ENCODE measurements around the gene ARHGAP29. TPM values are rescaled to one million over a fixed set of nuclear protein-coding genes. Genes with fewer than 3 reads are reported as not detected.
A peak's percentile ranks its signal among the peaks of the same experiment; 100 is the strongest.

Gene ARHGAP29
- total RNA-seq, 1 donor from 2014 or later: 19.9 TPM

GRCh38 chr1:94209982-94210381, 27.4 kb downstream of the ARHGAP29 start:
- Mint-ChIP-seq H3K4me1 (ENCODE audit: low read depth, unreplicated experiment) (peaks cover 5% of the 10 kb centered on the region), H3K4me3 (ENCODE audit: unreplicated experiment) (no peak overlapping the region), H3K36me3 (ENCODE audit: low read depth, unreplicated experiment) (no peaks in the 10 kb centered on the region), H3K27ac (ENCODE audit: unreplicated experiment) (no peak overlapping the region), H3K27me3 (ENCODE audit: low read depth, unreplicated experiment) (no peaks in the 10 kb centered on the region), H3K9me3 (ENCODE audit: unreplicated experiment) (peaks cover 3% of the 10 kb centered on the region)
- peaks cover 8% of the 10 kb centered on the region for H4K20me1 ChIP-seq (ENCODE audit: insufficient read depth, low read length)
- peaks cover 57% of the 10 kb centered on the region for H3K79me2 ChIP-seq (ENCODE audit: insufficient read depth, low read length)
- no peaks in the 10 kb centered on the region for H3K27me3 ChIP-seq (ENCODE audit: insufficient read depth, low read length)
- DNase-seq (ENCODE audit: low read depth): no peak
- no peak overlapping the region for H2AFZ ChIP-seq (ENCODE audit: low read depth, low read length)
- FAIRE-seq: no peak
- H3K9ac ChIP-seq (ENCODE audit: low read length): no peak overlapping the region
- H3K9me3 ChIP-seq (ENCODE audit: insufficient read depth, low read depth, low read length): no peaks in the 10 kb centered on the region
- peaks cover 4% of the 10 kb centered on the region for H3K4me1 ChIP-seq (ENCODE audit: insufficient read depth, low read length)
- no peak overlapping the region for H3K4me2 ChIP-seq (ENCODE audit: low read length)
- peaks cover 38% of the 10 kb centered on the region for H3K36me3 ChIP-seq (ENCODE audit: insufficient read depth, low read length)
- TF ChIP-seq CTCF (IDR thresholded peaks at IDR 0.05; ENCODE audit: insufficient read depth, low read depth, low read length) (no peak), EZH2 (IDR thresholded peaks at IDR 0.05; ENCODE audit: insufficient read depth, low read length) (no peak)
- H3K4me3 ChIP-seq (ENCODE audit: insufficient read depth, low read depth, low read length): no peak overlapping the region
- H3K27ac ChIP-seq (ENCODE audit: low read depth, low read length): no peak overlapping the region

GRCh38 chr1:94209425-94209824, 28.0 kb downstream of the ARHGAP29 start:
- FAIRE-seq (peak; percentile 54), DNase-seq (ENCODE audit: low read depth) (peak; percentile 35)
- Mint-ChIP-seq H3K4me3 (ENCODE audit: unreplicated experiment) (no peak overlapping the region), H3K27me3 (ENCODE audit: low read depth, unreplicated experiment) (no peaks in the 10 kb centered on the region), H3K27ac (ENCODE audit: unreplicated experiment) (no peak overlapping the region), H3K4me1 (ENCODE audit: low read depth, unreplicated experiment) (peaks cover 5% of the 10 kb centered on the region), H3K36me3 (ENCODE audit: low read depth, unreplicated experiment) (no peaks in the 10 kb centered on the region), H3K9me3 (ENCODE audit: unreplicated experiment) (peaks cover 3% of the 10 kb centered on the region)
- H3K36me3 ChIP-seq (ENCODE audit: insufficient read depth, low read length): peaks cover 40% of the 10 kb centered on the region
- H4K20me1 ChIP-seq (ENCODE audit: insufficient read depth, low read length): peaks cover 5% of the 10 kb centered on the region
- no peak overlapping the region for H3K4me2 ChIP-seq (ENCODE audit: low read length)
- H3K27ac ChIP-seq (ENCODE audit: low read depth, low read length): no peak overlapping the region
- H3K9ac ChIP-seq (ENCODE audit: low read length): no peak overlapping the region
- H2AFZ ChIP-seq (ENCODE audit: low read depth, low read length): no peak overlapping the region
- no peaks in the 10 kb centered on the region for H3K27me3 ChIP-seq (ENCODE audit: insufficient read depth, low read length)
- H3K4me1 ChIP-seq (ENCODE audit: insufficient read depth, low read length): peaks cover 4% of the 10 kb centered on the region
- H3K79me2 ChIP-seq (ENCODE audit: insufficient read depth, low read length): peaks cover 52% of the 10 kb centered on the region
- no peak overlapping the region for H3K4me3 ChIP-seq (ENCODE audit: insufficient read depth, low read depth, low read length)
- no peaks in the 10 kb centered on the region for H3K9me3 ChIP-seq (ENCODE audit: insufficient read depth, low read depth, low read length)
- no peak for TF ChIP-seq CTCF (IDR thresholded peaks at IDR 0.05; ENCODE audit: insufficient read depth, low read depth, low read length)
- no peak for TF ChIP-seq EZH2 (IDR thresholded peaks at IDR 0.05; ENCODE audit: insufficient read depth, low read length)

GRCh38 chr1:94207695-94208094, 29.7 kb downstream of the ARHGAP29 start:
- no peak overlapping the region for H3K27ac ChIP-seq (ENCODE audit: low read depth, low read length)
- no peaks in the 10 kb centered on the region for H3K27me3 ChIP-seq (ENCODE audit: insufficient read depth, low read length)
- no peak for FAIRE-seq
- no peak for DNase-seq (ENCODE audit: low read depth)
- Mint-ChIP-seq H3K9me3 (ENCODE audit: unreplicated experiment) (peaks cover 3% of the 10 kb centered on the region), H3K4me3 (ENCODE audit: unreplicated experiment) (no peak overlapping the region), H3K27me3 (ENCODE audit: low read depth, unreplicated experiment) (no peaks in the 10 kb centered on the region), H3K4me1 (ENCODE audit: low read depth, unreplicated experiment) (peaks cover 5% of the 10 kb centered on the region), H3K36me3 (ENCODE audit: low read depth, unreplicated experiment) (no peaks in the 10 kb centered on the region), H3K27ac (ENCODE audit: unreplicated experiment) (no peak overlapping the region)
- peaks cover 4% of the 10 kb centered on the region for H3K4me1 ChIP-seq (ENCODE audit: insufficient read depth, low read length)
- H3K4me2 ChIP-seq (ENCODE audit: low read length): no peak overlapping the region
- H3K9ac ChIP-seq (ENCODE audit: low read length): no peak overlapping the region
- H3K9me3 ChIP-seq (ENCODE audit: insufficient read depth, low read depth, low read length): no peaks in the 10 kb centered on the region
- no peak overlapping the region for H3K4me3 ChIP-seq (ENCODE audit: insufficient read depth, low read depth, low read length)
- H3K79me2 ChIP-seq (ENCODE audit: insufficient read depth, low read length): peaks cover 37% of the 10 kb centered on the region
- TF ChIP-seq EZH2 (IDR thresholded peaks at IDR 0.05; ENCODE audit: insufficient read depth, low read length) (no peak), CTCF (IDR thresholded peaks at IDR 0.05; ENCODE audit: insufficient read depth, low read depth, low read length) (no peak)
- no peaks in the 10 kb centered on the region for H4K20me1 ChIP-seq (ENCODE audit: insufficient read depth, low read length)
- peaks cover 49% of the 10 kb centered on the region for H3K36me3 ChIP-seq (ENCODE audit: insufficient read depth, low read length)
- no peak overlapping the region for H2AFZ ChIP-seq (ENCODE audit: low read depth, low read length)

Data from astrocyte (in vitro differentiated cells and primary cell).